NCI-H446 (cell line): ENCODE data around the gene TMEM9B.
"Not testable (repeated sequence)": the region's sequence is repeated elsewhere in the genome, so short reads cannot be mapped to it uniquely, and the experiment has no call there.

Experiments used
- DNase-seq, 2 experiments: peaks; one replicate each; lab custom pipeline; 2025; lab: John Stamatoyannopoulos, UW

The TMEM9B gene

GRCh38 chr11:8973121-8973520 is 8.9 kb upstream of the TMEM9B start:
- no peak for DNase-seq

- no peak for DNase-seq
These were observed 7.7 kb upstream of the TMEM9B start for GRCh38 chr11:8971924-8972316.

GRCh38 chr11:8971196-8971923 is 7.1 kb upstream of the TMEM9B start:
- DNase-seq = no peak

- DNase-seq = no peak
These were observed 2.9 kb upstream of the TMEM9B start for GRCh38 chr11:8967184-8967583.

- peak; percentile 20 to 82 for DNase-seq
These were observed 496 bp downstream of the TMEM9B start for GRCh38 chr11:8963569-8964323.

- no peak for DNase-seq
These were observed 1.4 kb downstream of the TMEM9B start for GRCh38 chr11:8962841-8963240.

- no peak for DNase-seq
These were observed 2.8 kb downstream of the TMEM9B start for GRCh38 chr11:8961401-8961800.

- peak; percentile 32 to 63 for DNase-seq
These were observed 4.6 kb downstream of the TMEM9B start for GRCh38 chr11:8959546-8960166.

GRCh38 chr11:8956860-8957259 is 7.4 kb downstream of the TMEM9B start:
- DNase-seq = no peak

GRCh38 chr11:8948886-8949285 is 15.4 kb downstream of the TMEM9B start:
- DNase-seq = no peak

GRCh38 chr11:8947230-8947943 is 16.9 kb downstream of the TMEM9B start:
- DNase-seq = no peak

GRCh38 chr11:8942518-8943066 is 21.6 kb downstream of the TMEM9B start, which contains the start of gene ASCL3:
Gene ASCL3, minus strand, starts transcription at chr11:8943016. Its CDS starts 4,855 bp downstream, at chr11:8938161.
- no peak for DNase-seq

GRCh38 chr11:8941341-8942103 is 22.7 kb downstream of the TMEM9B start:
- no peak for DNase-seq

- DNase-seq = no peak
These were observed 26.6 kb downstream of the TMEM9B start for GRCh38 chr11:8937659-8938058.

- no peak for DNase-seq
These were observed 27.1 kb downstream of the TMEM9B start for GRCh38 chr11:8937159-8937558.

- DNase-seq = not testable (repeated sequence)
These were observed 28.5 kb downstream of the TMEM9B start for GRCh38 chr11:8935789-8936188.

- no peak for DNase-seq
These were observed 29.3 kb downstream of the TMEM9B start for GRCh38 chr11:8934742-8935488.

- no peak for DNase-seq
These were observed 30.3 kb downstream of the TMEM9B start for GRCh38 chr11:8933931-8934330.

GRCh38 chr11:8932564-8933180 is 31.6 kb downstream of the TMEM9B start, which contains the start of gene C11orf16:
Gene C11orf16, minus strand, starts transcription at chr11:8932947. Its CDS starts 639 bp downstream, at chr11:8932308.
- DNase-seq = no peak
